ENCODE results near the gene HNRNPUL1. TPM values are rescaled to one million over a fixed set of nuclear protein-coding genes. Genes with fewer than 3 reads are reported as not detected.

HNRNPUL1 gene
- total and polyA plus RNA-seq, 3 donors from 2014 or later, result 192 to 230 (median 197) TPM

DNA sequence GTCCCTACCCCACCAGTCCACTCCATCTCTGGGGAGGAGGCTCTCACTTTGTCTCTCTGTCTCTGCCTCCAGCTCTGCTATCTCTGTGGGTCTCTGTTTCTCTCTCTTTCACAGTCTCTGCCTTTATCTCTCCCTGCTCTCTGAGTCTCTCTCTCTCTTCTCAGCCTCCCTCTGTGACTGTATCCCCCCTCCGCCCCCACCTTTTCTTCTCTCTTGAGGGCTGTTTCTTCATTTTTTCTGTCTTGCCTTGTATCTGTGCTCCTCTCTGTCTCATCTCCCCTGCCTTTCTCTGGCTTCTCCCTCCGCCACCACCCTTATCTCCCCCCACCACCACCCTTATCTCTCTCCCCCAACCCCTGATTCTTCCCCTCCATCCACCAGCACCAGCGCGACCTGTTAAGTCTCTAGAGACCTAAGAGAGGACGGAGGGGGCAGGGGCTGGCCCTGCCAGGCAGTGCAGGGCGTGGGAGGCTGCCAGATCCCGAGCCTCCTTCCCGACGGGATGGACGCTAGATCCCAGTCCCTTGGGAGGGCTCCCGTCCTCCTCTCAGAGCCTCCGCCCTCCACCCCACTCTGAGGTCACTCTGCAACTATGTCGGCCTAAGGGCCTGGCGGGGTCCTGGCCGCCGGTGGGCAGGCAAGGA, 44.1 kb upstream of the HNRNPUL1 start:
- Histone ChIP-seq H3K27ac (peak overlapping the region; percentile 95), H3K4me3 (peak overlapping the region; percentile 65 to 83), H3K36me3 (ENCODE audit: low read depth, missing control alignments) (no peaks in the 10 kb centered on the region), H3K4me1 (peaks cover 17% of the 10 kb centered on the region), H3K27me3 (no peaks in the 10 kb centered on the region), H3K9me3 (no peaks in the 10 kb centered on the region)
- intact Hi-C loops (cut with DNase I; ENCODE audit: low total_unique reads), result no loop called here
- peak; percentile 57 for DNase-seq
- TF ChIP-seq POLR2A (IDR thresholded peaks at IDR 0.05) (no peak), CTCF (IDR thresholded peaks at IDR 0.05) (no peak)
- WGBS, 2 donors, result 20 to 46% methylated on average over 7 to 16 of the region's 16 CpGs

- Histone ChIP-seq H3K9me3 (no peaks in the 10 kb centered on the region), H3K36me3 (ENCODE audit: low read depth, missing control alignments) (no peaks in the 10 kb centered on the region), H3K27ac (peak overlapping the region; percentile 95), H3K4me3 (peak overlapping the region; percentile 65 to 83), H3K27me3 (no peaks in the 10 kb centered on the region), H3K4me1 (peaks cover 24% of the 10 kb centered on the region)
- TF ChIP-seq CTCF (IDR thresholded peaks at IDR 0.05) (no peak), POLR2A (IDR thresholded peaks at IDR 0.05) (no peak)
- intact Hi-C loops (cut with DNase I; ENCODE audit: low total_unique reads), result no loop called here
- DNase-seq, result no peak
- WGBS, 2 donors, result 54 to 67% methylated on average over 9 of the region's 9 CpGs
Measured at GRCh38 chr19:41220811-41221210, 43.4 kb upstream of the HNRNPUL1 start.

DNA sequence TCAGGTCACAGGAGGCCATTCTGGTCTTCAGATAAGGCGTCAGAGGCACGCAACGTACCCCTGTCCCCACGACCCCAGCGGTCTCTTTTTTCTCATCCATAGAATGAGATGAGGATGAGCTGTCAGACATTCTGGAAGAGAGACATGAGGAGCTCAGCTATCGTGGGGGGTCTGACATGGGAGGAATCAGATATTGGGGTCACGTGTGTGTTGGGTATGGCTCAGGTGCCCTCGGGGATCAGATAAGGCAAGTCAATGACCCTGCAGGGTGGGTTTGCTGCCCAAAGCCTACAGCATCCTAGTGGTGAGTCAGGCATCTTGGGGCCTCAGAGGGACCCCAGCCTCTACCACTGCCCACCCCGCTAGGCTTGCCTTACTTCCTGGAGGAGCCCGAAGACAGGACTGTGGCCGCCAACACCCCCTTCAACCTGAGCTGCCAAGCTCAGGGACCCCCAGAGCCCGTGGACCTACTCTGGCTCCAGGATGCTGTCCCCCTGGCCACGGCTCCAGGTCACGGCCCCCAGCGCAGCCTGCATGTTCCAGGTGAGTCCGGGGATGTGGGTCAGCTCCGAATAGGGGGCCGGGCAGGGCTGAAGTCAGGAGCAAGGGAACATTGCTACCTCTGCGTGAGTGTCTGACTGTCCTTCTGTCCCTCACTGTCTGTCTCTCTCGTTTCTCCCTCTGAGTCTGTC, 42.5 kb upstream of the HNRNPUL1 start:
- peak overlapping the region; percentile 10 to 95 for H3K27ac ChIP-seq
- no peaks in the 10 kb centered on the region for H3K36me3 ChIP-seq (ENCODE audit: low read depth, missing control alignments)
- H3K4me3 ChIP-seq, result no peak overlapping the region
- intact Hi-C loops (cut with DNase I; ENCODE audit: low total_unique reads), result no loop called here
- 66 to 81% methylated on average over 16 to 19 of the region's 20 CpGs for WGBS, 2 donors
- DNase-seq, result no peak
- no peaks in the 10 kb centered on the region for H3K27me3 ChIP-seq
- TF ChIP-seq CTCF (IDR thresholded peaks at IDR 0.05) (no peak), POLR2A (IDR thresholded peaks at IDR 0.05) (no peak)
- H3K9me3 ChIP-seq, result no peaks in the 10 kb centered on the region
- peaks cover 28% of the 10 kb centered on the region for H3K4me1 ChIP-seq

DNA sequence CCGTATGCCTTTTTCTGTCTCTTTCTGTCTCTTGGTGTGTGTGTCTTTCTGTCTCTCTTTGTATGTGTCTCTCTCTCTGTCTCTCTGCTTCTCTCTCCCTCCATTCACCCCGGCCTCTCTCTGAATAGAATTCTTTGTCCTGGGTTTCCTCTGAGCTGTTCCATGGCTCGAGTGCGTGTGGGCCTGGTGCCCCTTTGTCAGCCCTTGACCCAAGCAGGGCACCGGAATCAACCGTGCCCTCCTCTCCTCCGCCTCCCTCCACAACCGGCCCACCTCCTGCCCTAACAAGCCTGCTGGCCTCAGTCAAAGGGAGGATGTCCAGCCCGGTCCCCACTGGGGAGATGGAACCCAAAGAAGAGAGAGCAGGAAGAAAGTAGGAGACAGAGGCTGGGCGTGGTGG, 41.9 kb upstream of the HNRNPUL1 start:
- peak; percentile 27 for DNase-seq
- no peak for TF ChIP-seq CTCF (IDR thresholded peaks at IDR 0.05)
- TF ChIP-seq POLR2A (IDR thresholded peaks at IDR 0.05), result no peak
- Histone ChIP-seq H3K4me3 (no peak overlapping the region), H3K9me3 (no peaks in the 10 kb centered on the region), H3K27me3 (no peaks in the 10 kb centered on the region), H3K4me1 (peaks cover 34% of the 10 kb centered on the region), H3K27ac (peak overlapping the region; percentile 10 to 95), H3K36me3 (ENCODE audit: low read depth, missing control alignments) (no peaks in the 10 kb centered on the region)
- intact Hi-C loops (cut with DNase I; ENCODE audit: low total_unique reads), result no loop called here
- WGBS, 2 donors, result 57 to 83% methylated on average over 10 of the region's 10 CpGs
